NCI-H1092 (cell line): ENCODE measurements around the gene SIGLEC5.

Experiments
- DNase-seq: peaks from one replicate; lab custom pipeline; 2025; lab: John Stamatoyannopoulos, UW

SIGLEC5 gene

GRCh38 chr19:51587264-51588191 lies 42.7 kb downstream of the SIGLEC5 start:
- DNase-seq = no peak

GRCh38 chr19:51586799-51587198 lies 43.4 kb downstream of the SIGLEC5 start:
- no peak for DNase-seq

- DNase-seq = no peak
These were observed 44.0 kb downstream of the SIGLEC5 start for GRCh38 chr19:51586103-51586728.

GRCh38 chr19:51576850-51577249 lies 53.4 kb downstream of the SIGLEC5 start:
- no peak for DNase-seq

- DNase-seq = no peak
These were observed 56.9 kb downstream of the SIGLEC5 start for GRCh38 chr19:51573331-51573730.

GRCh38 chr19:51572908-51573307 lies 57.3 kb downstream of the SIGLEC5 start:
- no peak for DNase-seq

GRCh38 chr19:51572410-51572809 lies 57.8 kb downstream of the SIGLEC5 start:
- DNase-seq = no peak

- no peak for DNase-seq
These were observed 58.6 kb downstream of the SIGLEC5 start for GRCh38 chr19:51571599-51571998.

- DNase-seq = peak; percentile 89
These were observed 59.1 kb downstream of the SIGLEC5 start, which contains the start of gene ZNF175 for GRCh38 chr19:51570962-51571575. Gene ZNF175, plus strand, starts transcription at chr19:51571283. Its CDS starts 2,047 bp downstream, at chr19:51573330.

GRCh38 chr19:51568456-51568855 lies 61.7 kb downstream of the SIGLEC5 start:
- DNase-seq = no peak

- DNase-seq = no peak
These were observed 62.6 kb downstream of the SIGLEC5 start for GRCh38 chr19:51567583-51567982.

- DNase-seq = no peak
These were observed 63.6 kb downstream of the SIGLEC5 start for GRCh38 chr19:51566489-51567100.

- no peak for DNase-seq
These were observed 64.6 kb downstream of the SIGLEC5 start for GRCh38 chr19:51565583-51565982.

- no peak for DNase-seq
These were observed 65.4 kb downstream of the SIGLEC5 start for GRCh38 chr19:51564791-51565190.
